GM12865 (cell line): ENCODE results near the gene WNT9A.

ENCODE experiments used
- DNase-seq: peaks from one replicate; pipeline ENCODE4 v3.0.0; 2010; ENCODE audit warnings: low read depth
- H3K4me3 ChIP-seq: 2 replicates; pipeline ENCODE4 v1.5.1; 2011; ENCODE audit warnings: mild to moderate bottlenecking, low read depth, low read length, control low read depth
- TF ChIP-seq, protein P1 (sequence below): IDR thresholded peaks from 2 replicates; pipeline ENCODE4 v1.5.1; 2011; ENCODE audit warnings: low read length, control low read depth, low read depth, inconsistent platforms; ENCODE audit not compliant: insufficient read depth; ENCODE audit errors: missing control alignments

The WNT9A gene

GRCh38 chr1:227944090-227944930 is 3.4 kb downstream of the WNT9A start:
- TF ChIP-seq, protein P1, sequence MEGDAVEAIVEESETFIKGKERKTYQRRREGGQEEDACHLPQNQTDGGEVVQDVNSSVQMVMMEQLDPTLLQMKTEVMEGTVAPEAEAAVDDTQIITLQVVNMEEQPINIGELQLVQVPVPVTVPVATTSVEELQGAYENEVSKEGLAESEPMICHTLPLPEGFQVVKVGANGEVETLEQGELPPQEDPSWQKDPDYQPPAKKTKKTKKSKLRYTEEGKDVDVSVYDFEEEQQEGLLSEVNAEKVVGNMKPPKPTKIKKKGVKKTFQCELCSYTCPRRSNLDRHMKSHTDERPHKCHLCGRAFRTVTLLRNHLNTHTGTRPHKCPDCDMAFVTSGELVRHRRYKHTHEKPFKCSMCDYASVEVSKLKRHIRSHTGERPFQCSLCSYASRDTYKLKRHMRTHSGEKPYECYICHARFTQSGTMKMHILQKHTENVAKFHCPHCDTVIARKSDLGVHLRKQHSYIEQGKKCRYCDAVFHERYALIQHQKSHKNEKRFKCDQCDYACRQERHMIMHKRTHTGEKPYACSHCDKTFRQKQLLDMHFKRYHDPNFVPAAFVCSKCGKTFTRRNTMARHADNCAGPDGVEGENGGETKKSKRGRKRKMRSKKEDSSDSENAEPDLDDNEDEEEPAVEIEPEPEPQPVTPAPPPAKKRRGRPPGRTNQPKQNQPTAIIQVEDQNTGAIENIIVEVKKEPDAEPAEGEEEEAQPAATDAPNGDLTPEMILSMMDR, result no peak
- no peak overlapping the region for H3K4me3 ChIP-seq
- DNase-seq, result no peak

DNA sequence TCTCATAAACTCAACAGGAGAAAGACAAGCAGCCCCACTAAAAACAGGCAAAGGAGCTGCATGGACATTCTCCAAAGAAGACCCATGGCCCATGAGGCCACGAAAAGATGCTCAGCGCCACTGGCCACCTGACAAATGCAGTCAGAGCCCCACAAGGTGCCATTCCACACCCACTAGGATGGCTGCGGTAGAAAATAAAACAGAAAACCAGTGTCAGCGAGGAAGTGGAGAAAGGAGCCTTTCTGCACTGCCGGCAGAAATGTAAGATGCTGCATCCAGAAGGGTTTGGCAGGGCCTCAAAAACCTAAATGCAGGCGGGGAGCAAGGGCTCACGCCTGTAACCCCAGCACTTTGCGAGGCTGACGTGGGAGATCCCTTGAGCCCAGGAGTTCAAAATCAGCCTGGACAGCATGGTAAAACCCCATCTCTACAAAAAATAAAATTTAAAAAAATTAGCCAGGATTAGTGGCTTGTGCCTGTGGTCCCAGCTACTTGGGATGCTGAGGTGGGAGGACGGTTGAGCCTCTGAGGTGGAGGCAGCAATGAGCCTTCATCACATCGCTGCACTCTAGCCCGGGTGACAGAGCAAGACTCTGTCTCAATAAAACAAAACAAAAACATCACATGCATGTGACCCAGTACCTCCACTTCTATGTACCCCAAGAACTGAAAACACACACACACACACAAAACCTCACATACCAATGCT is 4.2 kb downstream of the WNT9A start:
- H3K4me3 ChIP-seq, result no peak overlapping the region
- TF ChIP-seq, protein P1, result no peak
- no peak for DNase-seq

- no peak for DNase-seq
- H3K4me3 ChIP-seq, result no peak overlapping the region
- TF ChIP-seq, protein P1, result no peak
Observed at GRCh38 chr1:227942716-227943261, 4.9 kb downstream of the WNT9A start.

DNA sequence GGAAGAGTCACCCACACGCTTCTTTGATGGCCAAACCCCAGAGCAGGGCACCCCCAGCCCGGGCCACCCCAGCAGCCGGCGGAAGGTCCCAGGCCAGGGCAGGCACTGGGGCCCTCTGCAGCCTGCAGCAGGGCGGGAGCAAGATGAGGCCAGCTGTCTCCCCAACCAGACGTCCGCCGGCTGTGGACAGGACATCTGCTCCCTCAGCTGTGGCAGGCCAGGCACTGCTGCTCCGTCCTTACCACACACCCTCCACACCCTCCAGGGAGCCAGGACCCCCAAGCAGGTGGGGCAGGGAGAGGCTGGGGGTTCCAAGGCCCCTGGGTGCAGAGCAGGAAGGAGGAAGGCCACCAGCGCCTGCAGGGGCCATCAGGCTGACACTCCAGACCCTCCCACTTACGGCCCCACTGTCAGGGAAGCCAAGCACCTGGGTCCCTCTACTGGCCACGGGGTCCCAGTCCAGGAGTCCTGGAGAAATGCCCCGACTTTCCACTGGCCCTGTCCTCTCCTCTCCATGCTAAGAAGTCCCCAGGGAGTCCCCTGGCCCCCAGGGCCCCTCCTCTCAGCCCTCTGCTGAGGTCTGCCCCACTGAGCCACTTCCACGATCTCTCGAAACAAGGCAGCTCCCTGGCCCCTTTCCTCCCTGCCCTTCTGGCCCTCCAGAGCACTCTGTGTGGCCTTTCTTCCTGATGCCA is 5.6 kb downstream of the WNT9A start:
- DNase-seq, result no peak
- no peak overlapping the region for H3K4me3 ChIP-seq
- TF ChIP-seq, protein P1, result no peak

- DNase-seq, result no peak
- no peak overlapping the region for H3K4me3 ChIP-seq
- TF ChIP-seq, protein P1, result no peak
Observed at GRCh38 chr1:227941509-227942020, 6.2 kb downstream of the WNT9A start.

DNA sequence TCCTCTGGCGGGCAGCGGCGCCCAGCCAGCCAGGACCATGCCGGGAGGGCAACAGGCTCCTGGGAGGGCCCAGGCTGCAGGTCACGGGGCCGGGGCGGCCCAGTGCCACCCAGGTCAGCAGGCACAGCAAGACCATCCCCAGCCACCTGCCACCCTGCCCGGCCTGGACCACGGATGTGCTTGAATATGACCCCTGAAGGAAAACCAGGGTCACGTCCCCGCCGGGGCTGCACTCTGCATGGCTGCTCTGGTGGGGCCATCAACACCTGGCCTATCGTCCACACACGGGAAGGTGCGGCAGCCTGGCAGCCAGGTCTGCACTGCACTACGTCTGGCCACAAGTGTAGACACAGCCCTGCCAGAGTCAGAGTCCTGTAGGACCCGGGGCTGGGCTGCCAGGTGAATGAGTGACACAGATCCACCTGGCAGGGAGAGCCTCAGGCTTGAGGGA is 6.9 kb downstream of the WNT9A start:
- no peak overlapping the region for H3K4me3 ChIP-seq
- TF ChIP-seq, protein P1, result no peak
- DNase-seq, result no peak
